22Rv1 (cell line): ENCODE data around the gene MRE11.

Experiments
- ZFX ChIP-seq: fragments of 450-650 bp; IDR thresholded peaks from 2 replicates; pipeline ENCODE4 v1.6.1; 2017; ENCODE audit warnings: antibody characterized with exemption, borderline replicate concordance
- TF ChIP-seq, protein P1 (sequence below): fragments of 450-650 bp; IDR thresholded peaks from 2 replicates; pipeline ENCODE4 v1.5.1; 2017; ENCODE audit warnings: mild to moderate bottlenecking

DNA sequence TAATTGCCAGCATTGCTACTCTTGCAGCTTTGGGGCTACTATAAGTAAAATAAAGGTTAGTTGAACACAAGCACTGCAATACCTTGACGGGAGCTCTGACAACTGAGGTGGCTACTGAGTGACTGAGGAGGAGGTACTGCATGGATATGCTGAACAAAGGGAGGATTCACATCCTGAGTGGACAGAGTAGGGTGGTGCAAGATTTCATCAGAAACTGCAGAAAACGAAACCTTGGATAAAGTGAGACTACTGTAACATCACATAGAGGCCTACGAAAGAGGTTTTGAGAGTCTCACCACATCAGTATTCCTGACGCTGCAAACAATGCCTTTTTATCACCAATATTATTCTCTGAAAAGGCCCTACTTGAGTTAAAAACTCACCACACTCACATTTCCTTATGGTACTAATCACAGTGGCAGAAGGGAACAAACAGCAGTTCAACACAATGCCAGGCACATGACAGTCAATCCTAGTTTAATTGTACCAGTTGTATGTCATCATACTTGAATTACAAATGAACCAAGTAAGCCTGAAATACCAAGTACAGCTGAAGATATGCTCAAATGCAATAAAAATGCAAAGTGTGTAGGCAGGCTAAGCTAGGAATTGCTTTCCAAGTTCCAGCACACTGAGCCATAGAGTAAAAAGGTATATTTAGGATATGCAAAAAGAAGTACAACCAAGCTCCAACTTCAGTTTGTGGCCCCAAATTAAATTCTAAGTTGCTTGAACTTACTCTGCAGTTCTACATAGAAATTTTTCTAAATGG is 88.4 kb downstream of the MRE11 start:
- TF ChIP-seq, protein P1, sequence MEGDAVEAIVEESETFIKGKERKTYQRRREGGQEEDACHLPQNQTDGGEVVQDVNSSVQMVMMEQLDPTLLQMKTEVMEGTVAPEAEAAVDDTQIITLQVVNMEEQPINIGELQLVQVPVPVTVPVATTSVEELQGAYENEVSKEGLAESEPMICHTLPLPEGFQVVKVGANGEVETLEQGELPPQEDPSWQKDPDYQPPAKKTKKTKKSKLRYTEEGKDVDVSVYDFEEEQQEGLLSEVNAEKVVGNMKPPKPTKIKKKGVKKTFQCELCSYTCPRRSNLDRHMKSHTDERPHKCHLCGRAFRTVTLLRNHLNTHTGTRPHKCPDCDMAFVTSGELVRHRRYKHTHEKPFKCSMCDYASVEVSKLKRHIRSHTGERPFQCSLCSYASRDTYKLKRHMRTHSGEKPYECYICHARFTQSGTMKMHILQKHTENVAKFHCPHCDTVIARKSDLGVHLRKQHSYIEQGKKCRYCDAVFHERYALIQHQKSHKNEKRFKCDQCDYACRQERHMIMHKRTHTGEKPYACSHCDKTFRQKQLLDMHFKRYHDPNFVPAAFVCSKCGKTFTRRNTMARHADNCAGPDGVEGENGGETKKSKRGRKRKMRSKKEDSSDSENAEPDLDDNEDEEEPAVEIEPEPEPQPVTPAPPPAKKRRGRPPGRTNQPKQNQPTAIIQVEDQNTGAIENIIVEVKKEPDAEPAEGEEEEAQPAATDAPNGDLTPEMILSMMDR = no peak
- TF ChIP-seq ZFX = no peak
